DOHH2 (cell line): Measurements from ENCODE around the gene ST7.

Experiments
- H3F3A ChIP-seq: fragments of 200-600 bp; sonication (generic), shearing (Covaris generic); 2 replicates; pipeline ENCODE4 v1.6.0; 2016; ENCODE audit warnings: antibody characterized with exemption, mild to moderate bottlenecking; ENCODE audit not compliant: control insufficient read depth, insufficient read depth
- H3K27ac ChIP-seq: fragments of 200-600 bp; sonication (generic); 2 replicates; pipeline ENCODE4 v1.5.1; 2014; ENCODE audit warnings: low read depth, mild to moderate bottlenecking, low read length, moderate library complexity
- H3K27me3 ChIP-seq: fragments of 200-600 bp; sonication (generic); 2 replicates; pipeline ENCODE4 v1.6.1; 2014; ENCODE audit warnings: mild to moderate bottlenecking, low read length, mixed read lengths; ENCODE audit not compliant: control insufficient read depth
- H3K36me3 ChIP-seq: fragments of 200-600 bp; sonication (generic); 2 replicates; pipeline ENCODE4 v1.6.1; 2014; ENCODE audit warnings: mild to moderate bottlenecking, low read length, moderate library complexity, mixed read lengths; ENCODE audit not compliant: control insufficient read depth
- H3K4me1 ChIP-seq: fragments of 200-600 bp; sonication (generic); 2 replicates; pipeline ENCODE4 v1.6.1; 2014; ENCODE audit warnings: mild to moderate bottlenecking, low read length, mixed read lengths; ENCODE audit not compliant: control insufficient read depth
- H3K4me2 ChIP-seq: fragments of 200-600 bp; sonication (generic); 2 replicates; pipeline ENCODE4 v1.6.0; 2014; ENCODE audit warnings: mild to moderate bottlenecking, low read length, moderate library complexity
- H3K4me3 ChIP-seq: fragments of 200-600 bp; sonication (generic); 2 replicates; pipeline ENCODE4 v1.5.1; 2014; ENCODE audit warnings: mild to moderate bottlenecking, low read length, mixed read lengths
- H3K79me2 ChIP-seq: fragments of 200-600 bp; sonication (generic); 2 replicates; pipeline ENCODE4 v1.6.1; 2014; ENCODE audit warnings: mild to moderate bottlenecking, low read length, mixed read lengths; ENCODE audit not compliant: control insufficient read depth
- H3K9me2 ChIP-seq: fragments of 200-600 bp; sonication (generic); replicated peaks from 2 replicates; pipeline ENCODE4 v1.6.1; 2014; ENCODE audit warnings: mild to moderate bottlenecking, low read length, mixed read lengths; ENCODE audit not compliant: control insufficient read depth
- H3K9me3 ChIP-seq: fragments of 200-600 bp; sonication (generic); 2 replicates; pipeline ENCODE4 v1.6.1; 2014; ENCODE audit warnings: antibody characterized with exemption, low read length, mixed read lengths; ENCODE audit not compliant: control insufficient read depth, insufficient read depth
- H4K20me1 ChIP-seq: fragments of 200-600 bp; sonication (generic); 2 replicates; pipeline ENCODE4 v1.6.0; 2014; ENCODE audit warnings: low read depth, mild to moderate bottlenecking, antibody characterized with exemption, low read length, moderate library complexity; ENCODE audit not compliant: control insufficient read depth, insufficient read depth
- EZH2phosphoT487 ChIP-seq: fragments of 200-600 bp; sonication (generic); IDR thresholded peaks from 2 replicates; pipeline ENCODE4 v1.6.1; 2017; ENCODE audit warnings: borderline replicate concordance, mild to moderate bottlenecking, antibody characterized with exemption, low read length, moderate library complexity, mixed read lengths
- TF ChIP-seq, protein P1 (sequence below): fragments of 200-600 bp; sonication (generic); IDR thresholded peaks from one replicate; pipeline ENCODE4 v1.5.1; 2014; ENCODE audit warnings: antibody characterized with exemption, mild to moderate bottlenecking, low read depth, low read length; ENCODE audit not compliant: poor library complexity, severe bottlenecking

The ST7 gene

GRCh38 chr7:116950889-116951351, 2.4 kb upstream of the ST7 start:
- Histone ChIP-seq H3K9me2 (no peaks in the 10 kb centered on the region), H4K20me1 (no peaks in the 10 kb centered on the region), H3K36me3 (no peaks in the 10 kb centered on the region), H3K4me1 (peaks cover 24% of the 10 kb centered on the region), H3K9me3 (no peaks in the 10 kb centered on the region), H3K27ac (no peak overlapping the region), H3K4me2 (no peak overlapping the region), H3K79me2 (peaks cover 16% of the 10 kb centered on the region), H3K4me3 (no peak overlapping the region), H3K27me3 (peaks cover 3% of the 10 kb centered on the region; the same call in 1 of the 2 replicates), H3F3A (peaks cover 11% of the 10 kb centered on the region)
- TF ChIP-seq EZH2phosphoT487 = no peak
- TF ChIP-seq, protein P1, sequence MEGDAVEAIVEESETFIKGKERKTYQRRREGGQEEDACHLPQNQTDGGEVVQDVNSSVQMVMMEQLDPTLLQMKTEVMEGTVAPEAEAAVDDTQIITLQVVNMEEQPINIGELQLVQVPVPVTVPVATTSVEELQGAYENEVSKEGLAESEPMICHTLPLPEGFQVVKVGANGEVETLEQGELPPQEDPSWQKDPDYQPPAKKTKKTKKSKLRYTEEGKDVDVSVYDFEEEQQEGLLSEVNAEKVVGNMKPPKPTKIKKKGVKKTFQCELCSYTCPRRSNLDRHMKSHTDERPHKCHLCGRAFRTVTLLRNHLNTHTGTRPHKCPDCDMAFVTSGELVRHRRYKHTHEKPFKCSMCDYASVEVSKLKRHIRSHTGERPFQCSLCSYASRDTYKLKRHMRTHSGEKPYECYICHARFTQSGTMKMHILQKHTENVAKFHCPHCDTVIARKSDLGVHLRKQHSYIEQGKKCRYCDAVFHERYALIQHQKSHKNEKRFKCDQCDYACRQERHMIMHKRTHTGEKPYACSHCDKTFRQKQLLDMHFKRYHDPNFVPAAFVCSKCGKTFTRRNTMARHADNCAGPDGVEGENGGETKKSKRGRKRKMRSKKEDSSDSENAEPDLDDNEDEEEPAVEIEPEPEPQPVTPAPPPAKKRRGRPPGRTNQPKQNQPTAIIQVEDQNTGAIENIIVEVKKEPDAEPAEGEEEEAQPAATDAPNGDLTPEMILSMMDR = no peak

DNA sequence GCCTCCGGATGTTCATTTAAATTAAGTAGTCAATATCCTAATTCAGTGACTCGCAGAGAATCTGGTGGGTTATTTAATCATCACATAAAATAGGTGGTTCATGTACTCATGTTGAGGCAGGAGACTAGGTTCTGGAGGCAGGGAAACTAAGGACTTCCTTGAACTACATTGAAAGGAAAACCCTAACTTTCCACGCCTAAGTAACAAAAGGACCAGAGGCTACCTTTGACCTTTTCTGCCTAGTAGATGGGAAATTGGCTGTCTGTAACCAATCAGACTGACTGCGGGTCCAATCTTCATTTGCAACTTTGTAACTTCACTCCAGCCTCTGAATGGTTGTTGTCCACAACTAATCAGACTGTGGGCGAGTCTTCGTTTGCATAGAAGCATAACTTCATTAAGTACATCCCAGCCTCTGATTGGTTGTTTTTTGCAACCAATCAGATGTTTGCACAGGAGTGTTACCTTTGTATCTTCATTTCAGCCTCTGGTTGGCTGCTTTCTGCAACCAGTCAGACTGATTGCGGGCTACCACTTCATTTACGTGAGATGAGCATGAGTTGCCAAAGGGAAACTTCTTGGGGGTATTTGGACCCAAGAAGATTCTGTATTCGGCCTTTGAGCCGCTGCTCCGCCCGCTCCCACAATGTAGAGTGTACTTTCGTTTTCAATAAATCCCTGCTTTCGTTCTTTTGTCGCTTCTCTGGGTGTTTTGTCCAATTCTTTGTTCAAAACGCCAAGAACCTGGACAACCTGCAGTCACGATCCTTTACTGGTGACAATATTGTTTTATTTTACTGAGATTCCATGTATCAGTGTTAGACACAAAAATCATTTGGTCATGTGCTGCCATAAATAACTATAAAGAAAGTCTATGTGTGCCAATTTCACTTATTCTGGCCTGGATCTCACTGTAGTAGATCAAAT, 1.7 kb upstream of the ST7 start:
- TF ChIP-seq, protein P1 = no peak
- TF ChIP-seq EZH2phosphoT487 = no peak
- H3K4me1 ChIP-seq = peaks cover 27% of the 10 kb centered on the region
- no peak overlapping the region for H3K4me3 ChIP-seq
- H3K9me3 ChIP-seq = no peaks in the 10 kb centered on the region
- no peak overlapping the region for H3K4me2 ChIP-seq
- H3K27me3 ChIP-seq = peaks cover 3% of the 10 kb centered on the region; the same call in 1 of the 2 replicates
- no peaks in the 10 kb centered on the region for H3K36me3 ChIP-seq
- peaks cover 20% of the 10 kb centered on the region for H3K79me2 ChIP-seq
- no peaks in the 10 kb centered on the region for H3K9me2 ChIP-seq
- no peaks in the 10 kb centered on the region for H4K20me1 ChIP-seq
- peaks cover 11% of the 10 kb centered on the region for H3F3A ChIP-seq
- H3K27ac ChIP-seq = no peak overlapping the region

DNA sequence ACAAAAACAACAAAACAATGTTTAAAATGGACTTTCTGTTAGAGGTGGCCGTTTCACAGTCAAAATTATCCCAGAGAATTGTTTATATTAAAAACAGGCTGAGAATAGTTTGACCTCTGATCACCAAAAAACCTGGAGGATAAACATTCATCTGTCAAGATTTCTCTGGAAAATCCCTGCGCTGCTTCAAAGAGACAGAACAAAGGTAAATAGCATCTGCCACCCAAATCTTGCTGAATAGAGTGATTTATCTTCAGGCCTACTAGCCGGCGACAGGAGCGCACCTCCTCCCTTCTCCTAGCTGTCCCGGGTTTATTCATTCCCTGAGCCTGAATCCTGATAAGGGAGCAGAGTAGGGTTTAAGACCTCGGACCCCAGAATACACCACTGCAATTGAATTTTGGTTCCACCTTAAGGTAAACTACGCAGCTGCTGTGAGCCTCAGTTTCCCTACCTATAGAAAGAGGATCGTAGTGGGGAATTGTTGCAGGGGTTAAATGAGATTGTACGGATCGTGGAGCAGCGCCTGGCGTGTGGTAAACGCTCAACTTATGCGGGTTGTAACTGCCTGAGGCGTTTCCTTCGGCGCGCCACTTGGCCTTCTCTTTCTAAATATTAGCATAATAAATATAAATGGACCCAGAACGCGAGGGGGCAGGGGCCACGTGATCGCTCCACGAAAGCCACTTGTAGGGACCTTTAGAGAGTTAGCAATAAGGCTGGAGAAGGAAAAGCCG, 498 bp upstream of the ST7 start:
- no peaks in the 10 kb centered on the region for H3K27me3 ChIP-seq
- peak overlapping the region; percentile 91 for H3K4me2 ChIP-seq
- H3K9me2 ChIP-seq = no peaks in the 10 kb centered on the region
- peaks cover 21% of the 10 kb centered on the region for H3K79me2 ChIP-seq
- H3K4me1 ChIP-seq = peaks cover 34% of the 10 kb centered on the region
- no peaks in the 10 kb centered on the region for H3K9me3 ChIP-seq
- H3F3A ChIP-seq = peaks cover 11% of the 10 kb centered on the region
- H3K36me3 ChIP-seq = no peaks in the 10 kb centered on the region
- no peak for TF ChIP-seq EZH2phosphoT487
- TF ChIP-seq, protein P1 = no peak
- H4K20me1 ChIP-seq = no peaks in the 10 kb centered on the region
- H3K27ac ChIP-seq = peak overlapping the region; percentile 35
- H3K4me3 ChIP-seq = peak overlapping the region; percentile 89
